ENCODE data around the gene TRAF2.

The TRAF2 gene

DNA sequence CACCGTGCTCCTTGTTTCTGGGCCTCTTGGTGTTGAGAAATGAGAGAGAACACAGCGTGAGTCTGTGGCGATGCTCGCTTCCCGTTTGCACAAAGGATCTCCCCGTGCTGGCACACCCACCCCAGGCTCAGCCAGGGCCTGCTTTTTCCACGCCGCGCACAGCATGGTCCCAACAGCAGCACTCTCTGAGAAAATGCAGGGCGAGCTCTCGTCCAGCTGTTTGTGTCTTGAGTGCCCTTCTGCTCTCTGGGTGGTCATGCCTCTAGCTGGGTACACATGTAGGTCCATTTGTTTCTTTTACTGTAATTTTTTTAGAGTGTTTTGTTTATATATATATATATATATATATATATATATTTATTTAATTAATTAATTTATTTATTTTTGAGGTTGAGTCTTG, 31.6 kb downstream of the TRAF2 start:
- Histone ChIP-seq H3K4me3 (replicated peaks; ENCODE audit: insufficient read depth, low read length) (no peak overlapping the region), H3K27ac (replicated peaks) (no peak overlapping the region), H3K27me3 (ENCODE audit: insufficient read depth, poor library complexity, severe bottlenecking) (no peaks in the 10 kb centered on the region)
- TF ChIP-seq POLR2AphosphoS5 (IDR thresholded peaks at IDR 0.05; ENCODE audit: low read depth) (no peak), GABPA (IDR thresholded peaks at IDR 0.05; ENCODE audit: low read depth) (no peak), SPI1 (IDR thresholded peaks at IDR 0.05; ENCODE audit: borderline replicate concordance, low read depth) (no peak)
- TF ChIP-seq, protein P1, sequence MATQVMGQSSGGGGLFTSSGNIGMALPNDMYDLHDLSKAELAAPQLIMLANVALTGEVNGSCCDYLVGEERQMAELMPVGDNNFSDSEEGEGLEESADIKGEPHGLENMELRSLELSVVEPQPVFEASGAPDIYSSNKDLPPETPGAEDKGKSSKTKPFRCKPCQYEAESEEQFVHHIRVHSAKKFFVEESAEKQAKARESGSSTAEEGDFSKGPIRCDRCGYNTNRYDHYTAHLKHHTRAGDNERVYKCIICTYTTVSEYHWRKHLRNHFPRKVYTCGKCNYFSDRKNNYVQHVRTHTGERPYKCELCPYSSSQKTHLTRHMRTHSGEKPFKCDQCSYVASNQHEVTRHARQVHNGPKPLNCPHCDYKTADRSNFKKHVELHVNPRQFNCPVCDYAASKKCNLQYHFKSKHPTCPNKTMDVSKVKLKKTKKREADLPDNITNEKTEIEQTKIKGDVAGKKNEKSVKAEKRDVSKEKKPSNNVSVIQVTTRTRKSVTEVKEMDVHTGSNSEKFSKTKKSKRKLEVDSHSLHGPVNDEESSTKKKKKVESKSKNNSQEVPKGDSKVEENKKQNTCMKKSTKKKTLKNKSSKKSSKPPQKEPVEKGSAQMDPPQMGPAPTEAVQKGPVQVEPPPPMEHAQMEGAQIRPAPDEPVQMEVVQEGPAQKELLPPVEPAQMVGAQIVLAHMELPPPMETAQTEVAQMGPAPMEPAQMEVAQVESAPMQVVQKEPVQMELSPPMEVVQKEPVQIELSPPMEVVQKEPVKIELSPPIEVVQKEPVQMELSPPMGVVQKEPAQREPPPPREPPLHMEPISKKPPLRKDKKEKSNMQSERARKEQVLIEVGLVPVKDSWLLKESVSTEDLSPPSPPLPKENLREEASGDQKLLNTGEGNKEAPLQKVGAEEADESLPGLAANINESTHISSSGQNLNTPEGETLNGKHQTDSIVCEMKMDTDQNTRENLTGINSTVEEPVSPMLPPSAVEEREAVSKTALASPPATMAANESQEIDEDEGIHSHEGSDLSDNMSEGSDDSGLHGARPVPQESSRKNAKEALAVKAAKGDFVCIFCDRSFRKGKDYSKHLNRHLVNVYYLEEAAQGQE (IDR thresholded peaks at IDR 0.05; ENCODE audit: insufficient replicate concordance, low read depth) = no peak
- TF ChIP-seq, protein P2, sequence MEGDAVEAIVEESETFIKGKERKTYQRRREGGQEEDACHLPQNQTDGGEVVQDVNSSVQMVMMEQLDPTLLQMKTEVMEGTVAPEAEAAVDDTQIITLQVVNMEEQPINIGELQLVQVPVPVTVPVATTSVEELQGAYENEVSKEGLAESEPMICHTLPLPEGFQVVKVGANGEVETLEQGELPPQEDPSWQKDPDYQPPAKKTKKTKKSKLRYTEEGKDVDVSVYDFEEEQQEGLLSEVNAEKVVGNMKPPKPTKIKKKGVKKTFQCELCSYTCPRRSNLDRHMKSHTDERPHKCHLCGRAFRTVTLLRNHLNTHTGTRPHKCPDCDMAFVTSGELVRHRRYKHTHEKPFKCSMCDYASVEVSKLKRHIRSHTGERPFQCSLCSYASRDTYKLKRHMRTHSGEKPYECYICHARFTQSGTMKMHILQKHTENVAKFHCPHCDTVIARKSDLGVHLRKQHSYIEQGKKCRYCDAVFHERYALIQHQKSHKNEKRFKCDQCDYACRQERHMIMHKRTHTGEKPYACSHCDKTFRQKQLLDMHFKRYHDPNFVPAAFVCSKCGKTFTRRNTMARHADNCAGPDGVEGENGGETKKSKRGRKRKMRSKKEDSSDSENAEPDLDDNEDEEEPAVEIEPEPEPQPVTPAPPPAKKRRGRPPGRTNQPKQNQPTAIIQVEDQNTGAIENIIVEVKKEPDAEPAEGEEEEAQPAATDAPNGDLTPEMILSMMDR (IDR thresholded peaks at IDR 0.05; ENCODE audit: insufficient read depth, low read length) = no peak
- DNase-seq (ENCODE audit: low read depth in 1 of 2, low spot score in 1 of 2) = no peak

DNA sequence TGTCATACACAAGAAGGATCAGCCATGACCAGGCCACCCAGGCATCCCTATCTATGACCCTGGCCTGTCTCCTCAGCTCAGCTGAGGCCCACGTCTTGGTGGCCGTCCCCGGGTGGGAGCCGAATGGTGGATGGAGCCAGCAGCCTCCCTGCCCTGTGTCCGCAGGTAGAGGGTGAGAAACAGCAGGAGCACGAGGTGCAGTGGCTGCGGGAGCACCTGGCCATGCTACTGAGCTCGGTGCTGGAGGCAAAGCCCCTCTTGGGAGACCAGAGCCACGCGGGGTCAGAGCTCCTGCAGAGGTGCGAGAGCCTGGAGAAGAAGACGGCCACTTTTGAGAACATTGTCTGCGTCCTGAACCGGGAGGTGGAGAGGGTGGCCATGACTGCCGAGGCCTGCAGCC, 33.8 kb downstream of the TRAF2 start:
- no peak overlapping the region for H3K27ac ChIP-seq (replicated peaks)
- H3K27me3 ChIP-seq (ENCODE audit: insufficient read depth, poor library complexity, severe bottlenecking) = no peaks in the 10 kb centered on the region
- TF ChIP-seq, protein P2 (IDR thresholded peaks at IDR 0.05; ENCODE audit: insufficient read depth, low read length) = no peak
- TF ChIP-seq, protein P1 (IDR thresholded peaks at IDR 0.05; ENCODE audit: insufficient replicate concordance, low read depth) = no peak
- TF ChIP-seq GABPA (IDR thresholded peaks at IDR 0.05; ENCODE audit: low read depth) (no peak), POLR2AphosphoS5 (IDR thresholded peaks at IDR 0.05; ENCODE audit: low read depth) (no peak), SPI1 (IDR thresholded peaks at IDR 0.05; ENCODE audit: borderline replicate concordance, low read depth) (no peak)
- H3K4me3 ChIP-seq (replicated peaks; ENCODE audit: insufficient read depth, low read length) = no peak overlapping the region
- no peak for DNase-seq (ENCODE audit: low read depth in 1 of 2, low spot score in 1 of 2)

DNA sequence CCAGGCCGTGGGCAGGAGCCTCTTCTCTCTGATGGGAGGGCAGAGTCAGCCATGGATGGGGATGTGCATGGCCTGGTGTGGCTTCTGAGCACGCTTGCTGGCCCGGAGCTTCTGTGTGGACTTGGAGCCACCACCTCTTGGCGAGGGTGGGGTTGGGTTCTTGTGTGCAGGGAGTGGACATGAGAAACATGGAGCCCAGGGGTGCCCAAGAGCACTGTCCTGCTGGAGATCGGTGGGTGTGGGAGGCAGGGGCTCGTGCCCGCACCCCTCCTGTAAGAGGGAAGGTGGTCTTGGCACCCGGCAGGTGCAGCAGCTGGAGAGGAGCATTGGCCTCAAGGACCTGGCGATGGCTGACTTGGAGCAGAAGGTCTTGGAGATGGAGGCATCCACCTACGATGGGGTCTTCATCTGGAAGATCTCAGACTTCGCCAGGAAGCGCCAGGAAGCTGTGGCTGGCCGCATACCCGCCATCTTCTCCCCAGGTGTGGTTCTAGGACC, 34.5 kb downstream of the TRAF2 start:
- no peak for DNase-seq (ENCODE audit: low read depth in 1 of 2, low spot score in 1 of 2)
- Histone ChIP-seq H3K27me3 (ENCODE audit: insufficient read depth, poor library complexity, severe bottlenecking) (no peaks in the 10 kb centered on the region), H3K27ac (replicated peaks) (no peak overlapping the region), H3K4me3 (replicated peaks; ENCODE audit: insufficient read depth, low read length) (no peak overlapping the region)
- TF ChIP-seq, protein P1 (IDR thresholded peaks at IDR 0.05; ENCODE audit: insufficient replicate concordance, low read depth) = no peak
- no peak for TF ChIP-seq POLR2AphosphoS5 (IDR thresholded peaks at IDR 0.05; ENCODE audit: low read depth)
- TF ChIP-seq, protein P2 (IDR thresholded peaks at IDR 0.05; ENCODE audit: insufficient read depth, low read length) = no peak
- no peak for TF ChIP-seq GABPA (IDR thresholded peaks at IDR 0.05; ENCODE audit: low read depth)
- no peak for TF ChIP-seq SPI1 (IDR thresholded peaks at IDR 0.05; ENCODE audit: borderline replicate concordance, low read depth)
